SK-MEL-5 (cell line): ENCODE measurements around the gene MICU1. TPM values are rescaled to one million over a fixed set of nuclear protein-coding genes. Genes with fewer than 3 reads are reported as not detected.

Experiments
- DNase-seq: peaks from one replicate; pipeline ENCODE4 v3.0.0-alpha.2; 2016; ENCODE audit warnings: low read depth, low spot score
- in situ Hi-C: cut with HindIII; loops from 2 replicates; pipeline ENCODE4 v1.10.0; 2016; ENCODE audit warnings: low sequenced_read_pairs, high pct_unique_total_duplicates, low pct_unique_long_range_greater_than_20kb
- small RNA-seq, 2 experiments: library from RNA; depleted of rRNA; stranded (forward); fragments of <200 nt; gene quantifications; one replicate each; pipeline ENCODE3, GENCODE V24; 2014
- total RNA-seq: library from RNA; depleted of rRNA; stranded (reverse); fragments of >200 nt; shearing (Covaris generic); gene quantifications from 2 replicates; pipeline ENCODE4 v1.2.3, GENCODE V29; 2014; rRNA removed

Gene MICU1
- total RNA-seq, 1 experiment from 2014 or later = 34.8 TPM

DNA sequence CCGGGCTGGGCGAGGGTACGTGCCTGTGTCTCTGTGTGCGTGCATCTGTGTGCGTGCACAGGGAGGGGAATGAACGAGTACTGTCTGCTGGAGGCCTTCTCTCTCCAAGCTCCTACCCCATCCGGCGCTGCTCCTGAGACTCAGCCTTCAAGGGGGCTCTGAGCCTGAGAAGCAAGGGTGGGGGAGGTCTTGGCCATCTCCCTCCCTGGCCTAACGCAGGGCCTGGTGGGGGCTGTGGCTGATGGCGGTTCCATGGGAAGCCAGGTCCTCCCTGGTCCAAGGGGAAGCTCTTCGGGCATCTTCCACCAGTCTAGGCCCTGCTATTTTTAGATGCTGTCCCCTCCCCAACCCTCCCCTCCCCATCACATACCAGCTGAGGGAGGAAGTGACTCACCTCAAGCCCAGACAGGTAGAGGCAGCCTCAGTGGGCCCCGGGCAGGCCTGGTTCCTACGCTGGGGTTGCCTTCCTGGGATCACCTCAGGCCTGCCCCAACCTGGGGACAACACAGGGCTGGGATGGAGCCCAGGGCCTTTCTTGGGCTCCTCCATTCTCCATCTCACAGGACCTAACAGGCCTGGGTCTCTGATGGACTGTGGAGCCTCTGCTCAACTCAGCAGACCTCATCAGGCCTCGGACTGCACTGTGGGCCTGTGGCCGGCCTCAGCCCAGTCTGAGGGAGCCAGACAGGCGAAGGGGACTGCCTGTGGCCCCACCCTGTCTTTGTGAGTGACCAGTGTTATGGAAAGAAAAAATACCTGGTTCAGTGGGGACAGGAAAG, 303.4 kb downstream of the MICU1 start:
- no peak for DNase-seq
- in situ Hi-C loops = no loop called here

- DNase-seq = no peak
- in situ Hi-C loops = no loop called here
Observed at GRCh38 chr10:72322030-72322279, 303.9 kb downstream of the MICU1 start.

GRCh38 chr10:72321248-72322029, 304.4 kb downstream of the MICU1 start:
- in situ Hi-C loops = no loop called here

DNA sequence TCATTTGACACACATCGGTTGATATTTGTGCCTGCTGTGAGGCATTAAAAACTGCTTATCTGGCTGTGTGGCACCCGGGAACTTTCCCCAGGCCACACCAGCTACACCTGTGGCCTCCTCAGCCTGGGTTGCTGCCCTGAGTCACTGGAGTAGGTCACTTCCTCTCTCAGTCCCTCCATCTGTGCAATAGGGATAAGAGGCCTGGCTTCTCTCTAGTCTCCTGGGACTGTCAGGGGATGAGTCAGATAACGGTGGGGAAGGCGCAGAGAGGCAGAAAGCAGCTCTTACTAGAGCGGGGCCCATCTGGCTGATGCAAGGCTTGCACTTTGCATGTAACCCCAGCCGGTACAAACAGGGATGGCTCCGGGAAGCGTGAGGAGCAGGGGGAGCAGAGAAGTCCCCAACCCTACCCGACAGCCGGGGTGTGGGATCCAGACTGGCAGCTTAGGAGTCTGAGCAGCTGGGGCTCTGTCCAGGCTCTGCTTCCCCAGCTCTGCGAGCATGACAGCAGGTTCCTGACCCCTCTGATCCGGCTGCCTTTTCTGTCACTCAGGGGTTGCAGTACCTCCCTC, 305.1 kb downstream of the MICU1 start:
- in situ Hi-C loops = no loop called here
- peak; percentile 93 for DNase-seq

More at GRCh38 chr10:72321248-72322029, 304.4 kb downstream of the MICU1 start:
- DNase-seq = no peak

DNA sequence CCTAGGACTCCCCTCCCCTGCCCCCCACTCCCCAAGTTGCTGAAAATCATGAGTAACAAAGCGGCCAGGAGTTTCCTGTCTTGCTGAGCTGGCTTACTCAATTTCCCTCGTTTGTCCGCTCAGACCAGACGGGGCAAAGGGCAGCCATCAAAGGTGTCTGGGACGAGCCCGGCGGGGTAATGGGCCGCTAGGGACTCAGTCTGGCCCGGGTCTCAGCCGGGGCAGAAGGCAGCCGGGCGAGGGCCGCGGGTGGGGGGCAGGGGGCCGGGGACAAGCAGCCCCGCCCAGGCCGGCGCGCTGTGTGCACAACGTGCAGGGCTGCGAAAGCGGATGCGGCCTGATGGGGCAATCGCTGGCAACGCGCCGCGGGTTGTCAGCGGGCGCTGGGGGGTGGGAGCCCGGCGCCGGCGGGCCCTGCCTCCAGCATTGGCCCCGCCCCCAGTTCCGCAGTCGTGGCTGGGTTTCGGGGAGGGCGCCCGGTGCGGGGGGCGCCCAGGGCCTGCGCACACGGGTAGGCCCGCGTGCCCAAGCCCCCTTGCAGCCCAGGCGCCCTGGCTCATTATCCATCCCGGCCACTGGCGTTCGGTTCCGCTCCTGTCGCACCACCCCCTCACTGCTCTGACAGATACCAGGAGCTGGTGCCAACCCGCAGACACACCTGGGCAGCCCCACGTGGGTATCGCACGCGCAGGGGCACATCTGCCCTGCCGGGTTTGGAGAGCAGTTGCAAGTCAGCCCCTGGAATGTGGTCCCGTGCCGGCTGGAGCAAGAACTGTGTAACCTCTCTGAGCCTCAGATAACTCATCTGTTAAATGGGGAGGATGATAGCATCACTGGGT, 306.2 kb downstream of the MICU1 start:
- in situ Hi-C loops = no loop called here
- DNase-seq = peak; percentile 79

- in situ Hi-C loops = no loop called here
Observed at GRCh38 chr10:72318418-72319262, 307.2 kb downstream of the MICU1 start.

More at GRCh38 chr10:72318418-72319262, 307.2 kb downstream of the MICU1 start:
- no peak for DNase-seq

Small RNA genes within 50 kb of the gene (small RNA-seq; reads per million reads assigned to genes)
- gene AL513185.2 (0 reads per million in 2 experiments), gene HMGN2P34 (0 reads per million in 2 experiments), gene RF00019 (0 reads per million in 2 experiments), gene RN7SL840P (0 reads per million in 2 experiments), gene RNU6-805P (0 reads per million in 2 experiments)

Other genes starting within 250 kb of the MICU1 start
- gene MCU, start 66.1 kb upstream of the MICU1 start, total RNA-seq = 7.9 and 11.1 TPM in 2 replicates